Keratinocyte (primary cell): ENCODE measurements around the gene SLC34A3. TPM values are rescaled to one million over a fixed set of nuclear protein-coding genes. Genes with fewer than 3 reads are reported as not detected.

Experiments
- DNase-seq: peaks from one replicate; pipeline ENCODE4 v3.0.0-alpha.2; 2011; ENCODE audit warnings: low read depth, missing footprints, low spot score
- FAIRE-seq: peaks from 2 replicates; lab custom pipeline; 2011; peaks lifted over from hg19 to GRCh38; lab: Jason Lieb, UNC
- H2AFZ ChIP-seq: 2 replicates; pipeline ENCODE4 v1.6.0; 2012; ENCODE audit warnings: low read length, control low read depth, inconsistent platforms; ENCODE audit not compliant: control insufficient read depth
- H3K27ac ChIP-seq: 2 replicates; pipeline ENCODE4 v1.5.1; 2011; ENCODE audit warnings: low read length; ENCODE audit not compliant: control insufficient read depth, insufficient read depth
- H3K27me3 ChIP-seq: 3 replicates; pipeline ENCODE4 v1.6.0; 2011; ENCODE audit warnings: low read length; ENCODE audit not compliant: control insufficient read depth, insufficient read depth; ENCODE audit errors: extremely low read depth
- H3K36me3 ChIP-seq, 2 experiments: 2 replicates in 1 of 2; 3 replicates in 1 of 2; pipeline ENCODE4 v1.5.1; 2011; ENCODE audit warnings: low read length in 2 of 2, mild to moderate bottlenecking in 1 of 2; ENCODE audit not compliant: control insufficient read depth in 2 of 2, insufficient read depth in 2 of 2; ENCODE audit errors: extremely low read depth in 1 of 2
- H3K4me1 ChIP-seq: 3 replicates; pipeline ENCODE4 v1.5.1; 2011; ENCODE audit warnings: low read length; ENCODE audit not compliant: control insufficient read depth, insufficient read depth; ENCODE audit errors: extremely low read depth
- H3K4me2 ChIP-seq: 3 replicates; pipeline ENCODE4 v1.6.0; 2011; ENCODE audit warnings: low read depth, low read length; ENCODE audit not compliant: control insufficient read depth, insufficient read depth; ENCODE audit errors: extremely low read depth
- H3K4me3 ChIP-seq, 3 experiments: fragments of 200-600 bp in 1 of 3; sonication (generic) in 1 of 3; 2 replicates in 2 of 3; 3 replicates in 1 of 3; pipeline ENCODE4 v1.5.1; 2011 to 2016; ENCODE audit warnings: low read length in 3 of 3, mild to moderate bottlenecking in 3 of 3, control low read depth in 2 of 3, inconsistent platforms in 1 of 3, low read depth in 1 of 3, mixed read lengths in 1 of 3, mixed run types in 1 of 3, moderate library complexity in 1 of 3; ENCODE audit not compliant: control insufficient read depth in 2 of 3, insufficient read depth in 2 of 3; ENCODE audit errors: extremely low read depth in 1 of 3
- H3K79me2 ChIP-seq: 2 replicates; pipeline ENCODE4 v1.6.0; 2012; ENCODE audit warnings: low read length; ENCODE audit not compliant: control insufficient read depth, insufficient read depth
- H3K9ac ChIP-seq: 3 replicates; pipeline ENCODE4 v1.6.0; 2011; ENCODE audit warnings: low read length; ENCODE audit not compliant: control insufficient read depth, insufficient read depth; ENCODE audit errors: extremely low read depth
- H3K9me1 ChIP-seq: 3 replicates; pipeline ENCODE4 v1.6.0; 2011; ENCODE audit warnings: low read length; ENCODE audit not compliant: control insufficient read depth, insufficient read depth; ENCODE audit errors: extremely low read depth
- H3K9me3 ChIP-seq: 2 replicates; pipeline ENCODE4 v1.5.1; 2012; ENCODE audit warnings: low read depth, low read length; ENCODE audit not compliant: control insufficient read depth
- H4K20me1 ChIP-seq: 3 replicates; pipeline ENCODE4 v1.6.0; 2011; ENCODE audit warnings: low read length; ENCODE audit not compliant: control insufficient read depth, insufficient read depth; ENCODE audit errors: extremely low read depth
- EZH2 ChIP-seq: IDR thresholded peaks from one replicate; pipeline ENCODE4 v1.6.1; 2012; ENCODE audit warnings: inconsistent platforms, mild to moderate bottlenecking, low read length, moderate library complexity
- dilution Hi-C: fragments of 300-500 bp; cut with MboI; formaldehyde crosslinking; loops from one replicate; pipeline ENCODE4 v1.7.0; 2020; ENCODE audit warnings: low sequenced_read_pairs; ENCODE audit not compliant: extremely low pct_ligation_motif_present
- polyA plus RNA-seq, 5 experiments: library from polyadenylated mRNA; depleted of rRNA in 3 of 5; stranded (reverse) in 3 of 5; stranded (forward) in 1 of 5; unstranded in 1 of 5; fragments of >200 nt; gene quantifications; 1 replicate in 1 of 5; 2 replicates in 3 of 5; 3 replicates in 1 of 5; pipeline versions ENCODE4 v1.2.1 to v1.2.3, GENCODE V29; 2011 to 2012; ENCODE audit warnings: missing spikeins in 2 of 5, low read depth in 1 of 5, low replicate concordance in 1 of 5
- TF ChIP-seq, protein P1 (sequence below), 3 experiments: IDR thresholded peaks in 1 of 3; conservative IDR thresholded peaks in 1 of 3; optimal IDR thresholded peaks in 1 of 3; 2 replicates in 2 of 3; 3 replicates in 1 of 3; pipeline versions ENCODE3 to v1.5.1; 2011; ENCODE audit warnings: low read length in 3 of 3, mild to moderate bottlenecking in 3 of 3, moderate library complexity in 2 of 3, control low read depth in 1 of 3, inconsistent platforms in 1 of 3; ENCODE audit not compliant: insufficient read depth in 2 of 3; ENCODE audit errors: extremely low read depth in 1 of 3

SLC34A3 gene
- polyA plus RNA-seq, 1 donor (not counting 4 experiments of a cell fraction or from before 2014, with no cell fraction given) = not detected

DNA sequence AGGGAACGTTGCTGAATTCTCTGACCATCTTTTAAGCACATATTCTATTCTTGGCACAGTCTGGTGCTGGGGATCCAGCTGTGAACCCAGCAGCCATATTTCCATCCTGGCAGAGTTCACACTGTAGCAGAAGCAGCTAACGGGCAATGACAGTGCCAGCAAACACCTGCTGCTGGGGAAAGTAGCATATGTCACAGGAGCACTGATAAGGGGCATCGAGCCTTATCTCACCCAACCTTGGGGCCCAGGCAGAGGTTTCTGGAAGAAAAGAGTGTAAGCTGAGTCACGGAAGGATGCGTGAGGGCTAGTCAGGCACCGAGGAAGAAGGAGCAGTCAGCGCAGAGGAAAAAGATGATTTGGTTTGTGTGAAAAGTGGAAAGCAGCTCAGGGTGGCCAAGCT, 24.1 kb upstream of the SLC34A3 start:
- Histone ChIP-seq H3K27ac (peak overlapping the region; percentile 83), H4K20me1 (no peaks in the 10 kb centered on the region), H3K4me2 (peak overlapping the region; percentile 100), H3K79me2 (peaks cover 51% of the 10 kb centered on the region), H3K27me3 (no peaks in the 10 kb centered on the region), H3K4me3 (peak overlapping the region; percentile 93 to 97 (median 96)), H3K9ac (peak overlapping the region; percentile 93), H2AFZ (no peak overlapping the region), H3K9me1 (no peaks in the 10 kb centered on the region), H3K4me1 (peaks cover 24% of the 10 kb centered on the region), H3K9me3 (no peaks in the 10 kb centered on the region), H3K36me3 (peaks cover 5 to 11% of the 10 kb centered on the region in 2 experiments)
- no peak for FAIRE-seq
- dilution Hi-C loops = no loop called here
- TF ChIP-seq, protein P1, sequence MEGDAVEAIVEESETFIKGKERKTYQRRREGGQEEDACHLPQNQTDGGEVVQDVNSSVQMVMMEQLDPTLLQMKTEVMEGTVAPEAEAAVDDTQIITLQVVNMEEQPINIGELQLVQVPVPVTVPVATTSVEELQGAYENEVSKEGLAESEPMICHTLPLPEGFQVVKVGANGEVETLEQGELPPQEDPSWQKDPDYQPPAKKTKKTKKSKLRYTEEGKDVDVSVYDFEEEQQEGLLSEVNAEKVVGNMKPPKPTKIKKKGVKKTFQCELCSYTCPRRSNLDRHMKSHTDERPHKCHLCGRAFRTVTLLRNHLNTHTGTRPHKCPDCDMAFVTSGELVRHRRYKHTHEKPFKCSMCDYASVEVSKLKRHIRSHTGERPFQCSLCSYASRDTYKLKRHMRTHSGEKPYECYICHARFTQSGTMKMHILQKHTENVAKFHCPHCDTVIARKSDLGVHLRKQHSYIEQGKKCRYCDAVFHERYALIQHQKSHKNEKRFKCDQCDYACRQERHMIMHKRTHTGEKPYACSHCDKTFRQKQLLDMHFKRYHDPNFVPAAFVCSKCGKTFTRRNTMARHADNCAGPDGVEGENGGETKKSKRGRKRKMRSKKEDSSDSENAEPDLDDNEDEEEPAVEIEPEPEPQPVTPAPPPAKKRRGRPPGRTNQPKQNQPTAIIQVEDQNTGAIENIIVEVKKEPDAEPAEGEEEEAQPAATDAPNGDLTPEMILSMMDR (optimal IDR thresholded peaks at IDR 0.05 in 1 of 3, IDR thresholded peaks at IDR 0.05 in 1 of 3, conservative IDR thresholded peaks at IDR 0.05 in 1 of 3; ENCODE audit: extremely low read depth in 1 of 3, insufficient read depth in 2 of 3, low read length in 3 of 3) = no peak
- TF ChIP-seq EZH2 = no peak
- DNase-seq = no peak

- no peak overlapping the region for H3K9ac ChIP-seq
- H2AFZ ChIP-seq = no peak overlapping the region
- no peak overlapping the region for H3K27ac ChIP-seq
- dilution Hi-C loops = no loop called here
- H3K79me2 ChIP-seq = peaks cover 10% of the 10 kb centered on the region
- H3K4me2 ChIP-seq = no peak overlapping the region
- no peaks in the 10 kb centered on the region for H3K27me3 ChIP-seq
- H3K9me3 ChIP-seq = no peaks in the 10 kb centered on the region
- H3K36me3 ChIP-seq = peaks cover 8 to 28% of the 10 kb centered on the region in 2 experiments
- no peaks in the 10 kb centered on the region for H3K9me1 ChIP-seq
- DNase-seq = no peak
- H3K4me1 ChIP-seq = peaks cover 5% of the 10 kb centered on the region
- TF ChIP-seq, protein P1 (optimal IDR thresholded peaks at IDR 0.05 in 1 of 3, IDR thresholded peaks at IDR 0.05 in 1 of 3, conservative IDR thresholded peaks at IDR 0.05 in 1 of 3; ENCODE audit: extremely low read depth in 1 of 3, insufficient read depth in 2 of 3, low read length in 3 of 3) = no peak
- no peak for TF ChIP-seq EZH2
- no peak overlapping the region for H3K4me3 ChIP-seq
- H4K20me1 ChIP-seq = no peaks in the 10 kb centered on the region
- no peak for FAIRE-seq
These were observed 19.2 kb upstream of the SLC34A3 start for GRCh38 chr9:137211532-137211931.
